ENCODE measurements around the gene SLC25A12.

SLC25A12 gene

GRCh38 chr2:171893824-171894611, at the start of gene SLC25A12:
Gene SLC25A12 (minus strand): TSS chr2:171894244. CDS start chr2:171894214, 30 bp downstream.
- H3K4me3 ChIP-seq (ENCODE audit: low read depth, low read length), result peak within 1 kb of the TSS; percentile 67
- DNase-seq (ENCODE audit: low read depth), result peak; percentile 40
- TF ChIP-seq CTCF (IDR thresholded peaks at IDR 0.05; ENCODE audit: control insufficient read depth, extremely low read depth, insufficient read depth), result no peak

- DNase-seq (ENCODE audit: low read depth), result no peak
- no peak overlapping the region for H3K4me3 ChIP-seq (ENCODE audit: low read depth, low read length)
- no peak for TF ChIP-seq CTCF (IDR thresholded peaks at IDR 0.05; ENCODE audit: control insufficient read depth, extremely low read depth, insufficient read depth)
Measured at GRCh38 chr2:171941316-171941699, 47.3 kb upstream of the SLC25A12 start.

- no peak overlapping the region for H3K4me3 ChIP-seq (ENCODE audit: low read depth, low read length)
- no peak for DNase-seq (ENCODE audit: low read depth)
- no peak for TF ChIP-seq CTCF (IDR thresholded peaks at IDR 0.05; ENCODE audit: control insufficient read depth, extremely low read depth, insufficient read depth)
Measured at GRCh38 chr2:171939743-171940071, 45.7 kb upstream of the SLC25A12 start.

- no peak for TF ChIP-seq CTCF (IDR thresholded peaks at IDR 0.05; ENCODE audit: control insufficient read depth, extremely low read depth, insufficient read depth)
- no peak overlapping the region for H3K4me3 ChIP-seq (ENCODE audit: low read depth, low read length)
- DNase-seq (ENCODE audit: low read depth), result no peak
Measured at GRCh38 chr2:171939058-171939742, 45.2 kb upstream of the SLC25A12 start.

- DNase-seq (ENCODE audit: low read depth), result no peak
- no peak overlapping the region for H3K4me3 ChIP-seq (ENCODE audit: low read depth, low read length)
- TF ChIP-seq CTCF (IDR thresholded peaks at IDR 0.05; ENCODE audit: control insufficient read depth, extremely low read depth, insufficient read depth), result no peak
Measured at GRCh38 chr2:171930385-171930784, 36.3 kb upstream of the SLC25A12 start.

GRCh38 chr2:171924170-171924942, 30.3 kb upstream of the SLC25A12 start:
- peak overlapping the region; percentile 64; the same call in 1 of the 2 replicates for H3K4me3 ChIP-seq (ENCODE audit: low read depth, low read length)
- no peak for TF ChIP-seq CTCF (IDR thresholded peaks at IDR 0.05; ENCODE audit: control insufficient read depth, extremely low read depth, insufficient read depth)
- DNase-seq (ENCODE audit: low read depth), result no peak

All from LNCaP clone FGC (cell line).